NCI-H2029 treated with DMSO at 0.1 percent for 48 hours (cell line): ENCODE results near the gene SLC24A3.
"Not testable (repeated sequence)": the region's sequence is repeated elsewhere in the genome, so short reads cannot be mapped to it uniquely, and the experiment has no call there.

Experiments
- DNase-seq: peaks from one replicate; lab custom pipeline; 2025; lab: John Stamatoyannopoulos, UW

Gene SLC24A3

DNA sequence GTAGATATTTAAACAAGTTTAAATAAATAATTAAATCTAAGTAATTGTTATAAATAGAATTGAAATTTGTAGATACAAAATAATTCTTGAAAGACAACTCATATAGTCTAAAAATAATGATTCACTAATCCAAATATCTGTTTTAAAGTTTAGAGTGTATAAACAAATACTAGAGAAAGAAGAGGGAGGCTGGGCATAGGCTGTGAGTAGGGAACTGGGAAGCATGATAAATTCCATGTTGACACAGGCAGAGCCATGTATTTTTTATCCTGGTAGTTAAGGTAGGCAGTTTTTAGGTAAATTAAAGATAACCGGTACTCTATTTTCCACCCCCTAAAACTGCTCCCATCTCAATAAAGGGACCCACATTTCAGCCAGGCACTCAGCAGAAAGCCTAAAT lies 534.0 kb downstream of the SLC24A3 start:
- no peak for DNase-seq

- DNase-seq = no peak
Observed at GRCh38 chr20:19747903-19748302, 535.5 kb downstream of the SLC24A3 start.

DNA sequence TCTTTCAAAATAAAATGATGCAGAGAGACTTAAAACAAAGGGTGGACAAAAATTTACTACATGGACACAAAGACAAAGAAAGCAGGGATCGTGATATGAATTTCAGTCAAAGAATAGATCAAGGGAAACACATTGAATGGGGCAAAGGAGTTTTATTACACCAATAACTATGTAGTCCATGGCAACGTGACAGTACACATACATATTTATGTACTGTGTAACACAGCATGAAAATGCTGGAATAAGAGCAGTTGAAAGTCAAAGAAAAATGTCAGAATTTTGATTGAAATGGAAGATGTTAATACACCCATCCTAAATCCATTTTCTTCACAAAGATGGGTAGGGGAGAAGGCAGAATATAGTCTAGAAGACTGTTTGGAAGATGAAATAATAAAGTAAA lies 536.2 kb downstream of the SLC24A3 start:
- no peak for DNase-seq

- no peak for DNase-seq
Observed at GRCh38 chr20:19749618-19750071, 537.2 kb downstream of the SLC24A3 start.

DNA sequence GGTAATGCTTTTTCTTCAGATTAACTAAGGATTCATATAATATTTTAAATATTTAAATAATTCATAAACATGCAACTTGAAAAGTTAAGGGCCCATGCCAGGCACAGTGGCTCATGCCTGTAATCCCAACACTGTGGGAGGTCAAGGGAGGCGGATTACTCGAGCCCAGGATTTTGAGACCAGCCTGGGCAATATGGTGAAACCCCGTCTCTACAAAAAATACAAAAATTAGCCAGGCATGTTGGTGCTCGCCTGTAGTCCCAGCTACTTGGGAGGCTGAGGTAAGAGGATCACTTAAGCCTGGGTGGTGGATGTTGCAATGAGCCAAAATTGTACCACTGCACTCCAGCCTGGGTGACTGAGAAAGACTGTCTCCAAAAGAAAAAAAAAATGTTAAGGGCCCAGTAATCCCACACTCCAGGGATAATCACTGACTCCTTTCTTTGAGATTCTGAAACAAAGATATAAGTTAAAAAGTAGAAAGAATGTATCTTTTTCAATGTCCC lies 537.7 kb downstream of the SLC24A3 start:
- DNase-seq = no peak

- no peak for DNase-seq
Observed at GRCh38 chr20:19750907-19751636, 538.6 kb downstream of the SLC24A3 start.

GRCh38 chr20:19754201-19754600 lies 541.8 kb downstream of the SLC24A3 start:
- not testable (repeated sequence) for DNase-seq

DNA sequence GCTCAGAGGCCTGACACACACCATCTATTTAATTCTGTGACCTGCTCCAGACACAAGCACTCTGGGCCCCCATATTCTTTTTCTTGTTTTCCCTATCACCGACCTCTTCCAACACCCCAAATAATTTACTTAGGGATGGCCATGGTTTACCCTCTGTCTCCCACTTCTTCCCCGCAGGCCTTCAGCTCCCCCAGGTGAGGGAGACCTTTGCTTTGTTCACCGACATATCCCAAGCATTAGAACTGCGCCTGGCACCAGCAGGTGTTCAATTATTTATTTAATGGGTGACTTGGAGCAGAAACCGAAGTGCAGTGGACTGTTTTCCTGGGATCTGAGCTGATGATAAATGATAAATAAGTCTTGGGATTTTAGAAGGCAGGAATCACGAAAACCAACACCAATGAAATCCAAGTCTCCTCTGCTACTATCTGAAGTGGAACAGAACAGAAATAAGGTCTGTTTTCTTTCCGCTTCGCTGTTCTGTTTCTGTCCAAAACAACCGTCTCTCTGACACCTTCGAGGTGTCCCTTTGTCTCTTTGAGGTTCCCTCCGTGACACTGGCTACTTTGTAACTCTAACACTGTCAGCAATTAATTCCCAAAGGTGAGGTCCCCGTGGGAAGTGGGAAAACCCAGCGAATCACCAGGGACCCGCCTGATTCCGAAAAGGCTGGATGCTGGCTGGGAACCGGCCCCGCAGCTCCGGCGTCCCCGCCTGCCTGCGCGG lies 544.5 kb downstream of the SLC24A3 start:
- DNase-seq = peak; percentile 41

GRCh38 chr20:19757487-19758132 lies 545.2 kb downstream of the SLC24A3 start:
- peak; percentile 14 for DNase-seq

- no peak for DNase-seq
Observed at GRCh38 chr20:19758133-19758500, 545.7 kb downstream of the SLC24A3 start, which contains the start of gene RIN2. Gene RIN2, plus strand, starts transcription at chr20:19758258. Its CDS starts 131,344 bp downstream, at chr20:19889602.

DNA sequence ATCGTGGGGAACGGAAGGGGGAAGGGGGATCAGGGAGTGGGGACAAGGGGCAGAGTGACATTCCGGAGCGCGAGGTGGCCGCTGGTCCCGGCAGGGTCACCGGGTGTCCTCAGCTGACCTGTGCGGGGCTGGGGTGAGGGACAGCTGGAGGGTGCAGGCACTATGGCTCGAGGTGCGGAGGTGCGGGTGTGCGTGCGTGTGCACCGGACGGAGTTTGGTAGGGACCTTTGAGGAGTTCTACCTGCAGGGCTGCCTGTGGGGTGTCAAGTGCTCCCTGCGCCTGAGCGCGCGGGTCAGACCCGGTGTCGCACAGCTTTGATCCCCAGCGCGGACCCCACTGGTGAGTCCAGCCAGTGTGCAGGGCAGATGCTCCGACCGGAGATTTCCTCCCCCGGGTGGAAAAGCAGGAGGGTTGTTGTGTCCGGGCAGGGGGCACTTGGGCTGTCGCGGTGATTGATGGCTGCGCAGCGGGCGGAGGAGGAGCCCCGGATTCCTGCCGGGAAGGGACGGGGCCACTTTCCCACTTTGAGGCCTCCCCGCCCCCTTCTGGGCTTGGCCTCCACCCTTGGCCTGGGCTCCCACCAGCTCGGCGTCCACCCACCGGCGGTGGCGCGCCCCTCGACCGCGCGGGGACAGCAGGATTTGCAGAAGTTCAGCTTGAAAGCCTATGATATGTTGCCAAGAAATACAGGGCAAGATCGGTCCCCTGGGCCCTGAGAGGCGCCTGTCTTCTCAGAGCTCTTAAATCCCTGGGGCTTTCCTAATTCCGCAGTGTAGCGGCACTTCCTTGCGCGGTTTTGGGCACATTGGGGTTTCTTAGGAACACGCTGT lies 546.3 kb downstream of the SLC24A3 start:
- DNase-seq = no peak

- no peak for DNase-seq
Observed at GRCh38 chr20:19760371-19760721, 547.9 kb downstream of the SLC24A3 start.

DNA sequence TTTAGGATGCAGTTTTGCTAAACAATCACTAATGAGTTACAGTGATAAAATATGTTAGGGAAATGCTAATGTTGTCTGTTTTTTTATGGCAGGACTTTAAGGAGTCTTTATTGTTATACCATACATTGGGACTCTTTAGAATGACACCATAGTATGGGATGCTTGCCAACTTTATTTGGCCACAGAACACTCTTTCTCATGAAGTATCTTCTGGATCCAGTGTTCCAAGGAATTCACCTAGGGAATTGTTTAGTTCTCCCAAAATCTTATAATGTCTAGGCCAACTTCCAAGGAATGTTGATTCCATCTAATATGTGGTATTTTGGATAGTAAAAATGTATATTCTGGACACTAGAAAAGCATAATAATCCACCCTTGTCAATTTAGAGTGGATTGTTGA lies 548.9 kb downstream of the SLC24A3 start:
- no peak for DNase-seq

- DNase-seq = peak; percentile 51
Observed at GRCh38 chr20:19761841-19762240, 549.4 kb downstream of the SLC24A3 start.

DNA sequence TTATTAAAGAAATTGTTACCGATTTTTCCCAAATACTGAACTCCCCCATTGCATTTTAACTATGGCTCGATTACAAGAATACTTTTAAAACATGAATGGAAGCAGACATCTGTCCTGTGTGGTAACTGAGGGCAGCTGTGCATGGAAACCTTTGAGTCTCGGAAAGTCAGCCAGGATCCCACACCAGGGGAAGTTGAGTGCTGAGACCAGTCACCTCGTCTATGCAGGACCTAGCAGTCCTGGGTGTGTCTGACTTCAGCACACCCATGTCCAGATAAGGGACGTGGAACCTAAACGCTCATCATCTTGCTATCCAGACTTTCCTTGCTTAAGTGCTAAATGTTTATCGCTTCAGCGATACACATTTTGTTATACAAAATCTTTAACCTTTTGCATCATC lies 551.8 kb downstream of the SLC24A3 start:
- DNase-seq = no peak

DNA sequence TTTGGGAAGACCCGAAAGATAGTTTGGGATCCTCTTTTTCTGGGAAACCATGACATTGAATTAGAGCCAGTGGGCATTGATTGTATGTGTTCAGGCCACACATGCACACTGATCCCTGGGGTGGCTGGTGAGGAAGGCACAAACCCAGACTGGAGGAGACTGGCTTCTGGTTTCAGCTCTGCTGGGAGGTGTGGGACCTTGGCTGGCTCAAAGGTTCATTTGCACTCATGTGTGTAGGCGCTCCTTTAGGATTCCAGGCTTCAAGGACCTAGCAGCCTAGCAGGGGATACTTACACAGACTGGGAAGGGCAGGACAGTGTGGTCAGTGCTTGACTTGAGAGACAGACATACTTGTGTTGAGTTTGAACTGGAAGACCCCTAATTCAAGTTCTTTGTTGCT lies 552.8 kb downstream of the SLC24A3 start:
- no peak for DNase-seq

- DNase-seq = no peak
Observed at GRCh38 chr20:19765913-19766312, 553.5 kb downstream of the SLC24A3 start.

GRCh38 chr20:19767070-19767469 lies 554.6 kb downstream of the SLC24A3 start:
- no peak for DNase-seq

DNA sequence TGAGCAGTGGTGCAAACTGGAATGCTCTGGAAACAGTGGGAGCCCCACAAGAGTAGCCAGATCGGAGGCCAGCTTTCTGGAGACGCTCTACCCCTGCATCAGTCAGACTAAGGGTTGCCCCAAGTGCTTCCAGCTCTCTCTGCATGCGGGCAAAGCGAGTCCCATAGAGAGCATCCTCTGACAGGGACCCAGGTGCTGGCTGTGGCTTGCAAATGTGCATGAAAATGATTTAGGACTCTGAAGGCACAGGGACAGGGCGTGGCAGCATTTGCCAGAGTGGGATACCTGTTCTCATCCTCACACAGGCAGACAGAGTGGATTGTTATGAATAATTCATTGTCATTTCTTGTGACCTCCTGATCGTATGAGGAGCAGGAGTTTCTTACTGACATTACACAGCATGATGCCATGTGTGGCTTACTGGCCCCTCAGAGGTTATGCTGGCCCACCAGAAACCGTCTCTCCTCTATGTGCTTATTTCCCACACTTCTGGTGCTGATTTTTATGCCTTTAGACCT lies 555.9 kb downstream of the SLC24A3 start:
- DNase-seq = no peak

DNA sequence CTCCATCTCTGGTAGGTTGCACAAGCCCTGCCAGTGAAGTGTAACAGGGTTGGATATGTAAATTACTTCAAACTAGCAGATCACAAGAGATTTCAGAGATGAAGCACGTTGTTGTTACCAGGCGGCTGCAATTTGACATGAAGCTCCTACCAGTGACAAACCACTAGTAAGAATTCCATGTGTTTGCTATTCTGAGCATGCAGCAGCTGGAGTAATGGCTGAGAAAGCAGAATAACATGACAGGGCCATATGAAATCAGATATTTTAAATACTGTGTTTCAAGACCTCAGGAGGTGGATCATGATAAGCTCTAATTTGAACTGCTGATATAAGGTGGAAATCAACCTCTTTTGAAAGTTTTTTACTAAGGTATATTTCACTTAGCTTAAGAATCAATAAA lies 557.1 kb downstream of the SLC24A3 start:
- no peak for DNase-seq

DNA sequence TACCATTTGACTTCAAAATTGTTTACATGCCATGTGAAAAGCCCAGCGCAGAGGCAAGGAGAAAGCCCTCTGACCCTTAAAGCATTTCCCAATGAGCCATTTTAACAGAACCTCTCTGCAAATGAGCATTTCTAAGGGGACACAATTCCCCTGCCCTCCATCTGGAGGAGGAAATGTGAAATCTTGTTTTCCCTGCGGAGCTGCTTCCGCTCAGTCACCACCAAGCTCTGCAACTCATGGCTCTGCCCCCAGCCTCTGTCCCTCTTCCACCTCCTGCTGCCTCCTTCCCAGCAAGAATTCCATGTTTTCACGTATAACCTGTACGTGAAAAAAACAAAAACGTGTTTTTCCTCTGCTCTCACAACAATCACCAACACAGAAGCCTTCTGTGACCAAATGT lies 557.9 kb downstream of the SLC24A3 start:
- no peak for DNase-seq

DNA sequence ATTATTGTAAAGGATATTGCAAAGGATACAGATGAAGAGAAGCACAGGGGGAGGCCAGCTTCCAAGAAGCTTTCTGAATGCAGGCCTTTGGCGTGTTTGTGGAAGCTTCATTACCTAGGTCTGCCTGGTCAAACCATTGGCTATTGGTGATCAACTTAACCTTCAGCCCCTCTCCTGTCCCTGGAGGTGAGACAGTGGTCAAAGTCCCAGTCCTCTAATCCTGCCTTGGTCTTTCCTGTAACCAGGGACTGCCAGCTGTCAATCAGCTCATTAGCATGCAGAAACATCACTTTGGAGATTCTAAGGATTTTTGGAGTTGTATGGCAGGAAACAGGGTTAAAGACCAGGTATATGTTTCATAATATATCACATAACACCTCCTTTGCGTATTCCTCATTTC lies 558.6 kb downstream of the SLC24A3 start:
- no peak for DNase-seq
